ENCODE measurements around the gene RAB11FIP3. TPM values are rescaled to one million over a fixed set of nuclear protein-coding genes. Genes with fewer than 3 reads are reported as not detected.

RAB11FIP3 gene
- total and polyA plus RNA-seq, 9 of the 15 experiments (the other 6 are each of a cell fraction or from before 2014, with no cell fraction given), result 0.46 to 13.1 (median 4.3) TPM

DNA sequence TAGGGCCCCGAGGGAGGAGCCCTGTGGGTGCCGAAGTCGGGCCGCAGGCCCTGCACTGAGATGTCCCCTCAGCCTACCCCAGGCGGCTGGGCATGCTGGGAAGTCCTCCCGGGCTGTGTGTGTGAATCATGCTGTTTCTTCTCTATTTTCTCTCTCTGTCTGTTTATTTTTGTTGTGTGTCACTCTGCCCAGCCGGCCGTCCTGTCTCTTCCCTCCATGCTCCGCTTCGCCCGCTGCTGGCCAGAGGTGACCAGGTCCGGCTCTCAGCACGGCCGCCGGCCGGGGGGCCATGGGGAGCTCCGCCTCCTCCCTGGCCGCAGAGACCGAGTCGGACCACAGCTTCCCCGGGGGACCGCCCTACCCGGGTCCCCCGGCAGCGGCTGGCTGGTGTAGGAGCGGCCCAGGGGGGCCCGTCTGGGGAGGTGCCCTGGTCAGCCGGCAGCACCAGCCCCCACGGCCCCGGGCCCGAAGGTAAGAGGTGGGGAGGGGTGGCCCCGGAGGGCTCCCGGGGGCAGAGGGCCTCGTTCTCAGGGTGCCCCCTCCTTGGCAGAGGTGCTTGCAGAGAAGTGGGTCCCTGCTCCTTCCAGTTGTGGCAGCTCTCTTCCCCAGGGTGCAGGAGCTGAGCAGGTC lies 114.6 kb downstream of the RAB11FIP3 start (continued):
- TF ChIP-seq U2AF1 (optimal IDR thresholded peaks at IDR 0.05; ENCODE audit: low read depth, low read length) (no peak), GTF2A2 (tag; IDR thresholded peaks at IDR 0.05) (no peak), ETV6 (IDR thresholded peaks at IDR 0.05; ENCODE audit: borderline replicate concordance in 1 of 2, low read depth in 2 of 2, low read length in 1 of 2) (no peak), ETV6 (CRISPR knock-in tag; IDR thresholded peaks at IDR 0.05; ENCODE audit: borderline replicate concordance) (no peak), ETV1 (tag; conservative IDR thresholded peaks at IDR 0.05; ENCODE audit: low read depth) (no peak)

DNA sequence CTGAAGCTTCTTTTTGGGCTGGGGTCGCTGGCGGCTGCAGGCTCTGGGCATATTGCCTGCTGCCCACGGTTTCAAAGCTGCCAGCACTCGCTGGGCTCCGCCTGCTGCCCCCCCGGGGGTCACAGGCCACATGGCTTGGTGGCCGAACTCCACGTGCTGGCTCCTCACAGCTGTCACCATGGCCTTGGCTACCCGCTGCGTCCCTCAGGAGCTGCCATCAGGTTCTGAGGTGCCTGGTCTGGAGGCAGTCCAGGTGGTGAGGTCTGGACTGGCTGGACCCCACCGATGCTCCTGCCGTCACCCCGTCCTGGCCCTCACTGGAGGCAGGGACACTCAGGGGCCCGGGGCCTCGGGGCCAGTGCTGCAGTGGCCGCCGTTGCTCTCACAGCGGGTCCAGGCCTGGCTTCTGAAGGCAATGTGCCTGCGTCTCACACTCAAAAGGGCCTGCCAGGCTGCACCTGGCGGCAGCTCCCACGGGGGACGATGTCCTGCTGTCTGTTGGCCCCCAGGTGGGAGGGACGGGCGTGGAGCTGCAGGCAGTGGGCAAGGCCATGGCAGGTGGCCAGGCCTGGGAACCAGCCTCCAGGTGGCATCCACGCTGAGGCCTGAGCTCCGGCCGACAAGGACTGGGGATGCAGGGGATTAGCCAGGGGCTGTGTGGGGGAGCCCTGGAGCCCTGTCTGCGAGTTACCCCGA lies 115.3 kb downstream of the RAB11FIP3 start:
- POLR2A ChIA-PET, result interaction anchor here (0.6 kb wide), 1 partner anchor 14 kb away, joined by 4 read pairs; the partner anchor contains the start of gene CAPN15
- H4K20me1 ChIP-seq (replicated peaks; ENCODE audit: control insufficient read depth, insufficient read depth, low read length), result 0 out of 2 replicates have a peak, but pooled peaks cover 6% of the 10 kb centered on the region

More for the DNA sequence above, 115.3 kb downstream of the RAB11FIP3 start:
- no peak overlapping the region for H3K9ac ChIP-seq (ENCODE audit: insufficient read depth in 1 of 2, low read depth in 2 of 2, low read length in 2 of 2)
- CTCF ChIA-PET (ENCODE audit: low intra/inter-chr PET ratio), result no interaction called here
- 100% methylated on average over 22 of the region's 29 CpGs for WGBS (ENCODE audit: insufficient coverage, low coverage, missing lambda C conversion rate)
- in situ Hi-C loops (cut with MboI), result no loop called here
- H3K9me1 ChIP-seq (ENCODE audit: control insufficient read depth, insufficient read depth, low read length), result peaks cover 4% of the 10 kb centered on the region
- no peak overlapping the region for H2AFZ ChIP-seq (ENCODE audit: low read depth, low read length)
- H3K27me3 ChIP-seq (ENCODE audit: control insufficient read depth in 2 of 2, insufficient read depth in 2 of 2, low read length in 2 of 2), result no peaks in the 10 kb centered on the region
- H3K27ac ChIP-seq (ENCODE audit: extremely low read depth, low read depth, low read length), result no peak overlapping the region
- H3K4me1 ChIP-seq (replicated peaks in 1 of 2; ENCODE audit: control insufficient read depth in 2 of 2, insufficient read depth in 2 of 2, low read length in 2 of 2), result peaks cover 0 to 79% of the 10 kb centered on the region in 2 experiments; a peak in 3 of 5 replicates
- BruUV-seq (replicated peaks), result no TSS peak
- no peak for ATAC-seq
- H3K4me3 ChIP-seq, result no peak overlapping the region
- TF ChIP-seq RBFOX2 (IDR thresholded peaks at IDR 0.05; ENCODE audit: low read depth, low read length), result peak; percentile 25; the same call in 1 of the 2 replicates
- no peak for TF ChIP-seq BMI1 (IDR thresholded peaks at IDR 0.05; ENCODE audit: low read length)
- DNase-seq (ENCODE audit: extremely low read depth in 1 of 4, low spot score in 3 of 4), result no peak
- peaks cover 96% of the 10 kb centered on the region for H3K79me2 ChIP-seq (ENCODE audit: control insufficient read depth, insufficient read depth, low read length)
- no peak for FAIRE-seq
- no peaks in the 10 kb centered on the region for H3K9me3 ChIP-seq (replicated peaks; ENCODE audit: control insufficient read depth, insufficient read depth, low read depth, low read length)
- intact Hi-C loops (cut with micrococcal nuclease), result no loop called here
- no peak overlapping the region for H3K4me2 ChIP-seq (ENCODE audit: insufficient read depth, low read length)
- peaks cover 68% of the 10 kb centered on the region; the same call in 1 of the 3 replicates for H3K36me3 ChIP-seq (ENCODE audit: control insufficient read depth, insufficient read depth, low read length)

Measured in K562 (cell line).